Measurements from ENCODE around the gene MCF2L.

Gene MCF2L

GRCh38 chr13:112982281-112983041 is 13.4 kb downstream of the MCF2L start:
- DNase-seq = no peak

GRCh38 chr13:112983042-112983305 is 14.0 kb downstream of the MCF2L start:
- DNase-seq = no peak

GRCh38 chr13:112983428-112984196 is 14.6 kb downstream of the MCF2L start:
- no peak for DNase-seq

- DNase-seq = no peak
These were observed 15.5 kb downstream of the MCF2L start for GRCh38 chr13:112984501-112984900.

- DNase-seq = no peak
These were observed 16.2 kb downstream of the MCF2L start for GRCh38 chr13:112984954-112985802.

- DNase-seq = no peak
These were observed 16.9 kb downstream of the MCF2L start for GRCh38 chr13:112985803-112986408.

GRCh38 chr13:112986470-112986869 is 17.5 kb downstream of the MCF2L start:
- DNase-seq = no peak

- DNase-seq = no peak
These were observed 18.1 kb downstream of the MCF2L start for GRCh38 chr13:112986946-112987681.

GRCh38 chr13:112987682-112988024 is 18.6 kb downstream of the MCF2L start:
- no peak for DNase-seq

- DNase-seq = no peak
These were observed 21.8 kb downstream of the MCF2L start for GRCh38 chr13:112990783-112991182.

GRCh38 chr13:112991609-112992008 is 22.6 kb downstream of the MCF2L start:
- no peak for DNase-seq

GRCh38 chr13:112992931-112993680 is 24.1 kb downstream of the MCF2L start:
- DNase-seq = no peak

- DNase-seq = no peak
These were observed 25.2 kb downstream of the MCF2L start for GRCh38 chr13:112994084-112994780.

- DNase-seq = no peak
These were observed 25.9 kb downstream of the MCF2L start for GRCh38 chr13:112994781-112995355.

- no peak for DNase-seq
These were observed 26.6 kb downstream of the MCF2L start for GRCh38 chr13:112995395-112996191.

- DNase-seq = no peak
These were observed 27.7 kb downstream of the MCF2L start for GRCh38 chr13:112996671-112997091.

GRCh38 chr13:112997188-112998130 is 28.4 kb downstream of the MCF2L start:
- DNase-seq = no peak

- DNase-seq = no peak
These were observed 29.7 kb downstream of the MCF2L start for GRCh38 chr13:112998521-112999280.

Data from activated CD4-positive, alpha-beta T cell treated with anti-CD3 and anti-CD28 coated beads, Interleukin-10, Interleukin-2, amounts not matched to agents 100 ng/mL and 50 ng/mL, durations not matched to agents 16 hours and 8 hours (primary cell).